Lung (tissue), 12 donors: ENCODE measurements around the gene CYP2E1. TPM values are rescaled to one million over a fixed set of nuclear protein-coding genes. Genes with fewer than 3 reads are reported as not detected.

Experiments used
- ATAC-seq: fragments of 200-7000 bp; cut with Tn5 transposase; one replicate; pipeline ENCODE4 v1.9.1; 2020; ENCODE audit warnings: moderate number of reproducible peaks; ENCODE audit not compliant: insufficient read depth, low FRiP score
- DNase-seq, 3 donors: peaks; one replicate each; pipeline ENCODE4 v3.0.0-alpha.2; 2013 to 2017
- H3K27ac ChIP-seq, 2 donors: one replicate each; pipeline ENCODE4 v1.5.1; 2013; ENCODE audit warnings: mild to moderate bottlenecking in 2 of 2, moderate library complexity in 2 of 2, control low read depth in 1 of 2, inconsistent platforms in 1 of 2, low read depth in 1 of 2, low read length in 1 of 2
- H3K27me3 ChIP-seq, 3 donors: one replicate each; pipeline ENCODE4 v1.5.1; 2013; ENCODE audit warnings: low read length in 2 of 3; ENCODE audit not compliant: control insufficient read depth in 3 of 3, insufficient read depth in 3 of 3
- H3K36me3 ChIP-seq, 4 donors: one replicate each; pipeline ENCODE4 v1.5.1; 2013; ENCODE audit warnings: low read length in 4 of 4, mild to moderate bottlenecking in 1 of 4, moderate library complexity in 1 of 4; ENCODE audit not compliant: control insufficient read depth in 4 of 4, insufficient read depth in 4 of 4
- H3K4me1 ChIP-seq, 5 donors: one replicate each; pipeline ENCODE4 v1.5.1; 2013; ENCODE audit warnings: low read length in 5 of 5, mild to moderate bottlenecking in 2 of 5, moderate library complexity in 1 of 5; ENCODE audit not compliant: control insufficient read depth in 5 of 5, insufficient read depth in 5 of 5
- H3K4me3 ChIP-seq: one replicate; pipeline ENCODE4 v1.5.1; 2013; ENCODE audit warnings: mild to moderate bottlenecking, control low read depth, moderate library complexity
- H3K9ac ChIP-seq, 2 donors: one replicate each; pipeline ENCODE4 v1.5.1; 2013; ENCODE audit warnings: low read length in 2 of 2, control low read depth in 1 of 2; ENCODE audit not compliant: insufficient read depth in 1 of 2
- H3K9me3 ChIP-seq, 4 donors: one replicate each; pipeline ENCODE4 v1.5.1; 2013; ENCODE audit warnings: low read length in 3 of 4, mild to moderate bottlenecking in 1 of 4, moderate library complexity in 1 of 4; ENCODE audit not compliant: control insufficient read depth in 4 of 4, insufficient read depth in 3 of 4
- WGBS, 2 donors: extraction: QIAGEN DNeasy Blood & Tissue Kit; methylation state at CpG; one replicate each; pipeline ENCODE4 v1.1.7; 2013; 5-methylcytosine and 5-hydroxymethylcytosine counted together
- polyA plus RNA-seq, 2 donors: library from polyadenylated mRNA; stranded (reverse); fragments of 200-250 nt; gene quantifications; one replicate each; pipeline ENCODE4 v1.2.1, GENCODE V29; 2013
- total RNA-seq, 2 donors: library from RNA; depleted of rRNA in 1 of 2; stranded (reverse); fragments of >200 nt in 1 of 2; gene quantifications; one replicate each; pipeline ENCODE4 v1.2.1, GENCODE V29; 2014 to 2021
- TF ChIP-seq, protein P1 (sequence below): IDR thresholded peaks from 2 replicates; pipeline ENCODE4 v1.5.1; 2012; ENCODE audit warnings: mild to moderate bottlenecking; ENCODE audit errors: control extremely low read depth, extremely low read depth
- donor health status: control.
- donor health status: control.
- donor health status: Bipolar disorder and iron deficiency.
- donor health status: healthy.
- donor health status: DM: yes; HTN: yes; CAD: no.

Gene CYP2E1
- total and polyA plus RNA-seq, 4 donors, result 0.26 to 1.9 (median 1.1) TPM

DNA sequence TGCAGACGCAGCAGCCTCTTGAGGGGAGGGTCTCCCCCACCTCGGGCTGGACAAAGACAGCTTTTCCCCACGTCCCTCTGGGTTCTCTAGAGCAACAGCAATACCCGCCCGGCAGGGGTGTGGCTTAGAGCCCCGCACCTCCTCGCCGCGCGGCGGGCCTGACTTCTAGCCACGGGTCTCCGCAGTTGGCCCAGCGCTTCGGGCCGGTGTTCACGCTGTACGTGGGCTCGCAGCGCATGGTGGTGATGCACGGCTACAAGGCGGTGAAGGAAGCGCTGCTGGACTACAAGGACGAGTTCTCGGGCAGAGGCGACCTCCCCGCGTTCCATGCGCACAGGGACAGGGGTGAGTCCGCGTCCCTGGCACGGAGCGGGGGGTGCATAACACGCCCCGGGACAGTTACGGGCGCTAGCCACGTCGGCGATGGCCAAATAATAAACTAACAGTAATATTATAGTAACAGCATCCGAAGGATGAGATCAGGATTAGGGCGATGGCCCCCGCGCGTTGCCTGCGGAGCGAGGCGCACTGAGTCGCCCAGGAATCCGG lies 1.2 kb downstream of the CYP2E1 start:
- no peak for ATAC-seq
- DNase-seq, result no peak
- Histone ChIP-seq H3K9me3 (peaks cover 0 to 23% (median 6%) of the 10 kb centered on the region in 4 donors), H3K9ac (no peak overlapping the region), H3K36me3 (peaks cover 0 to 3% (median 0%) of the 10 kb centered on the region in 4 donors), H3K4me1 (peaks cover 0 to 16% (median 0%) of the 10 kb centered on the region in 5 donors), H3K27me3 (peaks cover 18 to 70% (median 21%) of the 10 kb centered on the region in 3 donors), H3K27ac (no peak overlapping the region), H3K4me3 (no peak overlapping the region)
- WGBS, 2 donors, result 5 to 11% methylated on average over 50 of the region's 50 CpGs
- TF ChIP-seq, protein P1, sequence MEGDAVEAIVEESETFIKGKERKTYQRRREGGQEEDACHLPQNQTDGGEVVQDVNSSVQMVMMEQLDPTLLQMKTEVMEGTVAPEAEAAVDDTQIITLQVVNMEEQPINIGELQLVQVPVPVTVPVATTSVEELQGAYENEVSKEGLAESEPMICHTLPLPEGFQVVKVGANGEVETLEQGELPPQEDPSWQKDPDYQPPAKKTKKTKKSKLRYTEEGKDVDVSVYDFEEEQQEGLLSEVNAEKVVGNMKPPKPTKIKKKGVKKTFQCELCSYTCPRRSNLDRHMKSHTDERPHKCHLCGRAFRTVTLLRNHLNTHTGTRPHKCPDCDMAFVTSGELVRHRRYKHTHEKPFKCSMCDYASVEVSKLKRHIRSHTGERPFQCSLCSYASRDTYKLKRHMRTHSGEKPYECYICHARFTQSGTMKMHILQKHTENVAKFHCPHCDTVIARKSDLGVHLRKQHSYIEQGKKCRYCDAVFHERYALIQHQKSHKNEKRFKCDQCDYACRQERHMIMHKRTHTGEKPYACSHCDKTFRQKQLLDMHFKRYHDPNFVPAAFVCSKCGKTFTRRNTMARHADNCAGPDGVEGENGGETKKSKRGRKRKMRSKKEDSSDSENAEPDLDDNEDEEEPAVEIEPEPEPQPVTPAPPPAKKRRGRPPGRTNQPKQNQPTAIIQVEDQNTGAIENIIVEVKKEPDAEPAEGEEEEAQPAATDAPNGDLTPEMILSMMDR, result no peak

DNA sequence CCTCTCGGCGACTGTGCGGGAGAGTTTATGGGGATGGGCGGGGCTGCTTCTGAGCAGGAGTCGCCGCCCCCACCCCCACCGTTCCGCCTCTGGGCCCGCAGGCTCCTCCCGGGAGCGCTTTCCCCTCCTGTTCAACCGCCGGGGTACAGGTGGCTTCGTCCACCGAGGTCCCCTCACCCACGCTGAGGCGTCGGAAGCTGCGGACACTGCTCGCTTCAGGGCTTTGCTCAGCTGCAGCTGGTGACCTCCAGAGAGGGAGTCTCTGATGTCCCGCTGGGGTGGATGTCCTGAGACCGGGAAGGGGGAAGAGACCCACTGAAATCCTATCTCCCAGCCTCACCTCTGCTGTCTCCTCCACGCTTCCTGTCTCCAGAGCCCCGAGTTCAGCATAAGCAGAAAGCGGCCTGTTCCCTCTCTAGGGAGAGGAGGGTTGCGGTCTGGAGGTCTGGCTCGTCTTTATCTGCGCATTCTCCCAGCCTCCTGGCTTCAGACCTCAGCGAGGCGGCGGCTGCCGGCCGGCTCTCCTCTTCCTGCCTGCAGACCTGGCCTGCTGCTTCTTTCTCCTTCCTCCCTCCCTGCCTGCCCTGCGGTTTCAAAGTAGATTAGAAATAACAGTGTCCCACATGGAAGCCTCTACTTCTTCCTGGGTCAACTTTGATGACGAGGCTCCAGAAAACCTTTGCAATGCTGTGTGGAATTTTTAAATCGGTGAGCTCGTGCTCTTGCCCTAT lies 1.8 kb downstream of the CYP2E1 start:
- H3K4me1 ChIP-seq, result peaks cover 0 to 16% (median 0%) of the 10 kb centered on the region in 5 donors
- ATAC-seq, result no peak

DNA sequence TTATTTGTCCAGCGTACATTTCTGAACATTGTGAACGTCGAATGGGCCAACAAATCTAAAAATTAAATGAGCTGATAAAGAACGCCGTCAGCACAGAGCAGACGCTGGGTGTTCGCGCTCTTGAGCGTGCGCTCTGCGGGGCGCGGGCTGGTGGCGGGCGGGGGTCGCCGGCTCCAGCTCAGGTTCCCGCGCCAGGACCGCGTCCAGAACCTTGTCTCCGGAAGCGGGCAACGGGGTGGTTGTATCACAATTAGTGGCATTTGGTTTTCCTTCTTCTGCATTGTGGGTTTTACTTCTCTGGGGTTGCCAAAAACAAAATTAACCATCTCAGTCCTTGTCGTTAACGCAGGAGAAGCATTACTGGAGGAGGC lies 2.4 kb downstream of the CYP2E1 start:
- TF ChIP-seq, protein P1, result no peak
- Histone ChIP-seq H3K9ac (no peak overlapping the region), H3K27me3 (peaks cover 18 to 73% (median 21%) of the 10 kb centered on the region in 3 donors), H3K36me3 (peaks cover 0 to 3% (median 0%) of the 10 kb centered on the region in 4 donors), H3K4me3 (no peak overlapping the region), H3K9me3 (peaks cover 0 to 19% (median 0%) of the 10 kb centered on the region in 4 donors), H3K4me1 (peaks cover 0 to 16% (median 0%) of the 10 kb centered on the region in 5 donors), H3K27ac (no peak overlapping the region)
- WGBS, 2 donors, result 6 to 13% methylated on average over 26 of the region's 26 CpGs
- no peak for ATAC-seq
- DNase-seq, result no peak

More for the DNA sequence above, 1.8 kb downstream of the CYP2E1 start:
- Histone ChIP-seq H3K9ac (no peak overlapping the region), H3K36me3 (peaks cover 0 to 3% (median 0%) of the 10 kb centered on the region in 4 donors), H3K27ac (no peak overlapping the region), H3K27me3 (peaks cover 18 to 73% (median 21%) of the 10 kb centered on the region in 3 donors), H3K4me3 (no peak overlapping the region), H3K9me3 (peaks cover 0 to 19% (median under 1%) of the 10 kb centered on the region in 4 donors)
- DNase-seq, result no peak
- 4 to 12% methylated on average over 33 to 37 of the region's 37 CpGs for whole genome bisulfite sequencing, 2 donors
- TF ChIP-seq, protein P1, result no peak
